ENCODE results near the gene CCDC85A.

The CCDC85A gene

DNA sequence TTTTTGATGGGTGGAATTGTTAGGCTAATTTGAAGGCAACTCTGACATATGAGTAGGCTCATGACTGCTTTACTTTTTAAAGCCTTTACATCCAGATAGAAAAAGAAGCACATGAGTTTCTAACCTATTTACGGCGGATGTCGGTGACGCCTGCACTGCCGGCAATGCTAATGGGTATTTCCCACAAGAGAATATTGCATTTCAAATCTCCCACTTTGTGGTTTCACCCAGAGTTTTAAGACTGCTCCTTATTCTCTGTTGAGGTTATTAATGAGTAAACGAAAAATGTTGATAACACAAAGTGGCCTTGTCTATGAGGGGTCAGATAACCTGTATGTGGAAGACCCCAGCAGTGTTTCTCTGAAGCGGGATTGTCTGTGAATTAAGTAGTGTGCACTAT lies 14.0 kb downstream of the CCDC85A start:
- no peak for DNase-seq

GRCh38 chr2:56198936-56199335 lies 15.1 kb downstream of the CCDC85A start:
- no peak for DNase-seq

GRCh38 chr2:56199492-56199891 lies 15.7 kb downstream of the CCDC85A start:
- DNase-seq: no peak

GRCh38 chr2:56202381-56203121 lies 18.8 kb downstream of the CCDC85A start:
- DNase-seq: no peak

DNA sequence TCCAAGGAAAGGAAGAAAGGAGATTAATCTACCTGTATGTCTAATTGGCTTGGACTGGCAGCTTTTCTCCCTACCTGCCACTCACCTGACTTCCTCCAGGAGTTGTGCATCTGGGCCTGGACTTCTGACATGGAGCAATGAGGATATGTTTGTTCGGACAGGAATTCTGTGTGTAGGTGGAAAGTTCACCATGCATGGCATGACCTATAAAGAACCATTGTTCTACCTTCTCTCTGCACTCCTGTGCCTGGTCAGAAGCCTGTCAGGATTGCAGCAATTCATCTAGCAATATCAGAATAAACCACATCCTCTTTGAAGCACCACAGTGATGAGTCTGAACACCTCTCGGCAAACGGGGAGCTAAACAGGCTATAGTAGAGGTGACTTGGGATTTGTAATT lies 20.8 kb downstream of the CCDC85A start:
- no peak for DNase-seq

GRCh38 chr2:56206250-56206649 lies 22.5 kb downstream of the CCDC85A start:
- no peak for DNase-seq

DNA sequence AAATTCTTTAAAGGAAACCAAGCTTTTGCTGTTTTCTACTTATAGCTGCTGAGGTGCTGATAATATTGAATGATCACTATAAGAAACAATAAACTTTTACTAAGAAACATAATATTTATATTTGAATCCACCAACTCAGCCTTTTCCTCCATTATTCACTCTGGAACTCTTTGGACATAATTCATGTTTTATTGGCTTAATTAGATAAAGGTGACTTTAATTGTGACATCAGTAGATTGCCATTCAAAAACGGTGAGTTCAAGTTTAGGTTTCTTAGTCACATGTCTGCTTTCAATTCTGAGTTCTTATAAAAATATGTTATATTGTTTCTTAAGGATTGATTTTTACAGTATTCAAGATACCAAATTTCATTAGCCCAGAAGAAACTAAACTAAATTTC lies 24.0 kb downstream of the CCDC85A start:
- no peak for DNase-seq

- DNase-seq: no peak
Measured at GRCh38 chr2:56208380-56208779, 24.6 kb downstream of the CCDC85A start.

DNA sequence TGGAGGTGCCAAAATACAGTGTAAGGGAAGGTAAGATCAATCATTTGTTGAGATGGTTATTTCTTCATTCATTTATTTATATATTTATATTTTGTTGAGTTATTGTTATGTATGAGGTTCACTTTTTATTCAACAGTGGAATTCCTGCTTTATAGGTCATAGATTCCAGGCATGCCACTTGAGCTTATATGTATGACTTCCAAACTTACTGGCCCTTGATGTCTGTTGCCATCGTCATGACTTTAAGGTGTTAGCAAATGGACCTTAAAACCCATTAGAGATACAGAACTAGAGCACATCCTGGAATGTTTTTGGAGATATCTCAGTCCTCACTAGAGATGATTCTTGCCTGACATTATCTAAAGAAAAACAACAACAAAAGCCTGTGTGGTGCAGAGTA lies 25.9 kb downstream of the CCDC85A start:
- DNase-seq: no peak

GRCh38 chr2:56210291-56210690 lies 26.5 kb downstream of the CCDC85A start:
- DNase-seq: no peak

DNA sequence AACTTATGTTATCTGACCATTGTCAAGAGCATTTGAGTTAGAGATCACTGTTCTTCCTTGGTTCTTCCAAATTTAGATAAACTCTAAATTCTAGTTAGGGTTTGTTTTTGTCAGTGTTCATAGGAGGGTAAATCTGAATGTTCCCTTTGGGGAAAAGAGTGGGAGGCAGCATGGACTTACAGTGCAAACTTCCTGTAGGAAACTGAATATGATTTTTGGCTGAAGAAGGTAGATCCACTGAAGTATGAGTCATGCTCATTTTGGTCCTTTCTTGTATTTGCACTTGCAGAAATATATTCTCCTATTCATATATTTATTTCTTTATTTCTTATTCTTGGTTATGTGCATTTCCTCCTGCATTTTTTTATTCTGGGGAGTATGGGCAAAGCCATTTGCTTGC lies 27.3 kb downstream of the CCDC85A start:
- DNase-seq: no peak

GRCh38 chr2:56215911-56216310 lies 32.1 kb downstream of the CCDC85A start:
- no peak for DNase-seq

DNA sequence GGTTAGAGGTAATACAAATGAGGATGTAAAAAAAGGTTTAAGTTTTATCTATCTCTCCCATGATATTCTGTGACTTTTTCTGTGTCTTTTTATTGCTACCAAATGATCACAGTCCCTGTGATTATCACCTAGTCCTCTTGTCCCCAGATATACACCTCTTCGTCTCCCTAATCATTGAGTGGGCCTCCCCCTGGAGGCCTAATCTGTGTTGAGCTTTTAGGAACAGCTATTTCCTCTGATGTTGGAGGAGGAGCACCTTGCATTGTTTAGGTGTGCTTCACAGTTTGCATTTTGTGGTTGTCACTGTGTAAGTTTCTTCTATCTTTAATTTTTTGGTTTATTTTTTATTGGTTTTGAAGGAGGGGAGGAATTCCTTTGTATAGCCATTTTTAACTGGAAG lies 33.3 kb downstream of the CCDC85A start:
- no peak for DNase-seq

DNA sequence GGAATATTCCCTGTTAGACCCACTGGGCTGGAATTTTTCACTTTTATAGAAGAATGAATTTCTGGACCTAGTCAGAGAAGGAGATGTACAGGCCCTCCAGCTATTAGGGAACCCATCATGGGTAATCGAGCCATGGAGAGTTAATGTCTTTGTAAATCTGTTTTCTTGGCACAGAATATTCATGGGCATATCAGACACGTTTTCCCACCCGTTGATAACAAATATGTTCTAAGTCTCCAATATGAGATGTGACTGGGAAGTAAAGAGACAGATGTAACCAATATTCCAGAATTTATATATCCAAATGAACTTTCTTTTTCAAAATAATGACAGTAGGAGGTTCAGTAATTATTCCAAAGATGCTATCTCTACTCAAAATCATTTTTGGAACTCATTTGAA lies 38.7 kb downstream of the CCDC85A start:
- DNase-seq: no peak

- DNase-seq: no peak
Measured at GRCh38 chr2:56224316-56224715, 40.5 kb downstream of the CCDC85A start.

GRCh38 chr2:56227811-56228210 lies 44.0 kb downstream of the CCDC85A start:
- no peak for DNase-seq

- no peak for DNase-seq
Measured at GRCh38 chr2:56229397-56230060, 45.7 kb downstream of the CCDC85A start.

DNA sequence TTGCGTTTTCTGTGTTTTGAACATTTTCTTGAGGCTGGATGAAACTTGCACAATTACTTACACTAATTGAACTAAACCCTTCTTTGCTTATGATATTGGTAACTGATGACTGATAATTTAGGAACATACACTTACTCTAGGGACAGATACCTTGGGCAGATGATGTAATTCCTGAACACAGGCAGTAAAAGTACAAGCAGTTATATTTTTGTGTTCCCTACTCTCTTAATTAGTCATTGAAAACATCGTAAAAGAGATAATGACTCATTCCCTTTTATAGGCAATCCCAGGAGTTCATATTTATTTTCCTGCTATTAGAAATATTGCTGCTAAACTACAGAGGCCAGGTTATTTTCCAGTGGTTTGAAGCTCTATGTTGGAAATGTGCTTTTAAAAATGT lies 46.4 kb downstream of the CCDC85A start:
- DNase-seq: no peak

DNA sequence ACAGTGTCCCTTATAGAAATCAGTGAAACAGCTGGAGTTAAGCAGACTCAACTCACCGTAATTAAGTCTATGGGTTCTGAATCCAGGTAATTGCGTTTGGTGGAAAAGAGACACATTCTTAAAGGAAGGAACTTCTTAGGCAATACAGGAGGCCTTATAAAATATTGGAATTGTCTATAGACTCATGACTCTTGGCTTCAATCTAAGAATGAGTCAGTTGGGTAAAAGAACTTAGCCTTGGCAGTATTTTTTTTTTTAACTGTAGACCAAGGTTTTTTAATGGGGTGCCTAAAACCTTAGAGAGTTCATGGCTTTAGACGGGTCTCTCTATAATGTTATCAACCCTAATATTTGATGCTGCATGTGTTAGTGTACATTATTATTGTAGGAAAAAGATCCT lies 47.6 kb downstream of the CCDC85A start:
- DNase-seq: no peak

- no peak for DNase-seq
Measured at GRCh38 chr2:56232912-56233311, 49.1 kb downstream of the CCDC85A start.

DNA sequence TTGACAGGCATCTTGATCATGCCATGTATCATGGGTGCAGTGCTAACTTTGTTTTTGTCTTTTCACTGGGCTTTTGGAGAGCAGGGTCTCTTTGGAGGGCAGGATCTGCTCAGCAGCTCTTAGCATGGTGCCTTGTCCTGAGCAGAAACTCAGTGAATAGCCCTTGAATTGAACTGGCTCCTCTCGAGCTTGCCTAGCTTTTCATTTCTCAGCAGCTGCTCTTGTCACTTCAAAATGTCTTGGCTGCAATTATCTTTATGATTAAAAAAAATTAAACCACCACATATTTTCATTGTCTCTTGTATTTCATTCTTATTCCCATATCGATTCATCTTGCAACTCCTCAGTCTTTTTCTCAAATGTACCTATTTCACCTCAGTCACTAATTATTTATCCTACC lies 50.5 kb downstream of the CCDC85A start:
- DNase-seq: no peak

DNA sequence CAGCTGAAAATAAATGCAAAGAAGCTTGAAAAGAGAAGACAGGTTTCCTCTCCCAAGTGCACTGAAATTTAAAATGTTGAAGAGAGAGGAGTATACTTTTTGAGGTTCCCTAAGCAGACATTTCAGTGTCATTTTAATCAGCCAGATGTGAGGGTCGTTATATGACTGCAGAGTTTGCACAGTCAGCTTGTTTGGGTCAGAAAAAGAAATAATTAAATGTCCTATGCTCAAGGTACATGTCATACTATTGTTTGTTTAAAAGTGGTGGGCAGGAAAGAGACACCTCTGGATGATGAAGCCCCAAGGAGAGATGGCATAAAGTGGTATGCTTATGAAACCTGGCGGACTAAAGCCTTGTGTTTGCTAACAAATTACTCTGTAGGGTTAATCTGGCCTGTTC lies 55.2 kb downstream of the CCDC85A start:
- no peak for DNase-seq

DNA sequence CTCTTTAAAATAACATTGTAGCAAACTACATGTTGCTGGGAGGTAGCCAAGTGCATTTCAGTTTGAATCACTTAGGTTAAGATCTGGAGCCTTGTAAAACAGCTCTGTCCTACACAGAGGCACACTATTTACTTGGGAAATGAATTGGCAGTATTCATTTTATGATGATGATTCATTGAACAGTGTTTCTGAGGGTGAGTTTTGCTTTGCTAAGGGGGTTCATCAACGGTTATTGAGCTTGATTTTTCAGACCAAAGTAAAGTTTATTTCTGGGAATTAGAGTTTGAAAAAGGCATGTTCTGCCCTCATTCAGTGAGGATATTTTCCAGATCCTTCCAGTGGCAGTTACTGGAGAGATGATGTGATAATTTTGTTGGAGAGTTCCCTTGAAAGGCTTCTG lies 55.6 kb downstream of the CCDC85A start:
- DNase-seq: no peak

DNA sequence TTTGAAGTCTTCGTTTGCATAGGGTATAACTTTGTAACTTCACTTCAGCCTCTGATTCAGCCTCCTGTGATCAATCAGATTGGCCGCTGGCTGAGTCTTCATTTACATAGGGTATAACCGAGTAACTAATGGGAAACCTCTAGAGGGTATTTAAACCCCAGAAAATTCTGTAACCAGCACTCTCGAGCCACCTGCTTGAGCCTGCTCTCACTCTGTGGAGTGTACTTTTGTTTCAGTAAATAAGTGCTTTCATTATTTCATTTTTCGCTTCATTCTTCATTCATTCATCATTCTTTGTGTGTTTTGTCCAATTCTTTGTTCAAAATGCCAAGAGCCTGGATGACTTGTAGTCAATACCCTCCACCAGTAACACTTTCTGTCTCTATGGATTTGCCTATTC lies 56.4 kb downstream of the CCDC85A start:
- no peak for DNase-seq

DNA sequence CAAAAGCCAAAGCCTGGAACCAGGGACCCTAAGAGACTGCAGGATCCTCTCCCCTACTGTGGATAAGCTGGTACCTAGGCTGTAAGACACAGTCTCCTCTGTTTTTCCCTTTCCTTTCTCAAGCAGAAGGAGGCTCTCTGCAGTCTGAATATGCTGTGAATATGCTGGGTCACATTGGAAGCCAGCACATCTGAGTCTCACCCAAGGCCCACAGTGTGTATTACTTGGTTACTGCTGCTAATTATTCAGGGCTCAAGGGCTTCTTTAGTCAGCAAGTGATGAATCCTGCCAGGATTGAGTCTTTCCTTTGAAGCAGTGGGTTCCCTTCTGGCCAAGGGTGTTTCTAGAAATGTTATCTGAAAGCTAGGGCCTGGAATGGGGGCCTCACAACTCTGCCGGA lies 60.7 kb downstream of the CCDC85A start:
- no peak for DNase-seq
